Measurements from ENCODE around the gene CATSPERD.
A peak's percentile ranks its signal among the peaks of the same experiment; 100 is the strongest.

Gene CATSPERD

GRCh38 chr19:5789351-5789761, 68.9 kb downstream of the CATSPERD start:
- no peak for DNase-seq

GRCh38 chr19:5789886-5790558, 69.6 kb downstream of the CATSPERD start:
- no peak for DNase-seq

GRCh38 chr19:5790559-5791520, 70.4 kb downstream of the CATSPERD start, which contains the start of gene DUS3L:
TSS of gene DUS3L (minus strand) at chr19:5791163. CDS start at chr19:5791141, 22 bp downstream.
- peak; percentile 98 for DNase-seq

- no peak for DNase-seq
Observed at GRCh38 chr19:5792224-5792623, 71.8 kb downstream of the CATSPERD start.

- DNase-seq = no peak
Observed at GRCh38 chr19:5793188-5793587, 72.8 kb downstream of the CATSPERD start.

- no peak for DNase-seq
Observed at GRCh38 chr19:5795382-5795919, 75.0 kb downstream of the CATSPERD start.

- no peak for DNase-seq
Observed at GRCh38 chr19:5798244-5798643, 77.8 kb downstream of the CATSPERD start.

- DNase-seq = no peak
Observed at GRCh38 chr19:5799247-5800241, 79.1 kb downstream of the CATSPERD start.

- no peak for DNase-seq
Observed at GRCh38 chr19:5800361-5801270, 80.2 kb downstream of the CATSPERD start.

- DNase-seq = peak; percentile 65
Observed at GRCh38 chr19:5801796-5802619, 81.6 kb downstream of the CATSPERD start.

GRCh38 chr19:5803441-5803751, 83.0 kb downstream of the CATSPERD start:
- DNase-seq = no peak

- peak; percentile 97 for DNase-seq
Observed at GRCh38 chr19:5803752-5804515, 83.5 kb downstream of the CATSPERD start.

- peak; percentile 68 for DNase-seq
Observed at GRCh38 chr19:5804516-5805461, 84.4 kb downstream of the CATSPERD start, which contains the start of gene NRTN. TSS of gene NRTN (plus strand) at chr19:5805067. CDS start at chr19:5824166, 19,099 bp downstream.

- peak; percentile 85 for DNase-seq
Observed at GRCh38 chr19:5805462-5806132, 85.2 kb downstream of the CATSPERD start.

- no peak for DNase-seq
Observed at GRCh38 chr19:5806133-5806489, 85.7 kb downstream of the CATSPERD start.

- no peak for DNase-seq
Observed at GRCh38 chr19:5806905-5807304, 86.5 kb downstream of the CATSPERD start.

GRCh38 chr19:5808120-5808816, 87.8 kb downstream of the CATSPERD start:
- no peak for DNase-seq

All from islet precursor cell (in vitro differentiated cells).